PC-3 (cell line): ENCODE results near the gene GSTO2.

Experiments
- CTCF ChIP-seq: fragments of 300-600 bp; sonication (generic); conservative IDR thresholded peaks from 2 replicates; pipeline ENCODE4 v1.5.1; 2017; ENCODE audit warnings: antibody characterized with exemption, low read depth, mild to moderate bottlenecking, low read length
- EZH2 ChIP-seq: fragments of 300-600 bp; sonication (generic); IDR thresholded peaks from one replicate; pipeline ENCODE4 v1.6.1; 2017; ENCODE audit warnings: antibody characterized with exemption, mild to moderate bottlenecking, low read length; ENCODE audit not compliant: unreplicated experiment
- EZH2phosphoT487 ChIP-seq: fragments of 300-600 bp; sonication (generic); IDR thresholded peaks from 2 replicates; pipeline ENCODE4 v1.6.1; 2018; ENCODE audit warnings: mild to moderate bottlenecking, antibody characterized with exemption, low read length, borderline replicate concordance

DNA sequence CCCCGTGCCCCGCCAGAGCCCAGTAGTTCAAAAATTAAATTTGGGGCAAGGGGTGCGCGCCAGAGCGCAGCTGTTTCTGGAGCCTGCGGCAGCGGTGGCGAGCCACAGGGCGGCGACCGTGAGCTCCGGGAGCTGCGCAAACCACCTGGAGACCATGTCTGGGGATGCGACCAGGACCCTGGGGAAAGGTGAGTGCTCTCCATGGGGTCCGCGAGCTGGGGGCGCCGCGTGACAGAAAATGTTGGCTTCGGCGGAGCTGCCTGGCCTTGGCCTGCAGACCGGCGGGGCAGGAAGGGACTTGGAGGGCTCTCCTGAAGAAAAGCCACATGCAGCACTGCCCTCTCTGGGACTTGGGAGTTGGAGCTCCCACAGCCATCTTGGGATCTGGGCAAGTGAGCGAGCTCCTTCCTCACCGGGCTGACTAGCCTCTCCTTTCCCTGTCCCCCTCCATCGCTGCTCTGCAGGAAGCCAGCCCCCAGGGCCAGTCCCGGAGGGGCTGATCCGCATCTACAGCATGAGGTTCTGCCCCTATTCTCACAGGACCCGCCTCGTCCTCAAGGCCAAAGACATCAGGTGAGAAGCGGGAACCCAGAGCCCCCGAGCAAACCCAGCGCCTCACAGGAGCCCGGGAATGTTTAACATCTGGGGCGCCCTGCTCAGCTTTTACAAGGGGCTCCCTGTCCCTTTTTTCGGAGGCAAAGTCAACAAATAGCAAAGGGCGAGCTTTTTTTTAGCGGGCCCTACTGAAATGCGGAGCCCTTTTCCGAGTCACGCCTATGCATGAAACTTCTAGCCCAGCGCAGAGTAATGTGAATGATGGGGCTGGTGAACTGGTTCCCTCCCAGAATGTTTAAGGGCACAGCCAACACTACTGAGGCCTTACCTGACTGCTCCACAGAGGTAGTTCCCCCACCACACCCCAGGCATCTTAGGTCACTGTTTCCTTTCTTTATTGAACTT, 6.1 kb downstream of the GSTO2 start:
- peak; percentile 83 for TF ChIP-seq CTCF
- no peak for TF ChIP-seq EZH2
- no peak for TF ChIP-seq EZH2phosphoT487
